Liver (tissue), 9 donors: Measurements from ENCODE around the gene ZNF662. TPM values are rescaled to one million over a fixed set of nuclear protein-coding genes. Genes with fewer than 3 reads are reported as not detected.

Experiments used
- DNase-seq: peaks from one replicate; pipeline ENCODE4 v3.0.0-alpha.2; 2017; ENCODE audit warnings: low spot score
- H3K27ac ChIP-seq, 2 donors: one replicate each; pipeline ENCODE4 v1.7.0; 2013; ENCODE audit warnings: inconsistent platforms in 2 of 2, low read length in 2 of 2, control low read depth in 1 of 2, low read depth in 1 of 2, mild to moderate bottlenecking in 1 of 2
- H3K27me3 ChIP-seq, 4 donors: one replicate each; pipeline versions ENCODE4 v1.6.1 to v1.7.0; 2013; ENCODE audit warnings: low read length in 3 of 4, inconsistent platforms in 1 of 4, mild to moderate bottlenecking in 1 of 4, moderate library complexity in 1 of 4; ENCODE audit not compliant: control insufficient read depth in 4 of 4, insufficient read depth in 4 of 4
- H3K36me3 ChIP-seq, 4 donors: one replicate each; pipeline versions ENCODE4 v1.6.1 to v1.7.0; 2013; ENCODE audit warnings: low read length in 3 of 4, mild to moderate bottlenecking in 3 of 4, low read depth in 1 of 4, moderate library complexity in 1 of 4; ENCODE audit not compliant: control insufficient read depth in 4 of 4, insufficient read depth in 3 of 4
- H3K4me1 ChIP-seq, 4 donors: one replicate each; pipeline versions ENCODE4 v1.6.1 to v1.7.0; 2013; ENCODE audit warnings: low read length in 3 of 4, mild to moderate bottlenecking in 3 of 4, moderate library complexity in 1 of 4; ENCODE audit not compliant: control insufficient read depth in 4 of 4, insufficient read depth in 4 of 4
- H3K4me3 ChIP-seq, 3 donors: one replicate each; pipeline versions ENCODE4 v1.6.1 to v1.7.0; 2013; ENCODE audit warnings: low read length in 3 of 3, control low read depth in 1 of 3, low read depth in 1 of 3, mild to moderate bottlenecking in 1 of 3
- H3K9ac ChIP-seq, 2 donors: one replicate each; pipeline ENCODE4 v1.7.0; 2013; ENCODE audit warnings: low read length in 2 of 2, mild to moderate bottlenecking in 2 of 2, moderate library complexity in 2 of 2, control low read depth in 1 of 2, low read depth in 1 of 2
- H3K9me3 ChIP-seq, 4 donors: one replicate each; pipeline versions ENCODE4 v1.6.1 to v1.7.0; 2013; ENCODE audit warnings: low read length in 3 of 4; ENCODE audit not compliant: control insufficient read depth in 4 of 4
- ATF3 ChIP-seq: IDR thresholded peaks from 2 replicates; pipeline ENCODE4 v1.6.1; 2016; ENCODE audit warnings: antibody characterized with exemption
- CTCF ChIP-seq: fragments of 150-350 bp; IDR thresholded peaks from 2 replicates; pipeline ENCODE4 v1.5.1; 2017; ENCODE audit warnings: improper control_type of control experiment, low read depth, low read length; ENCODE audit not compliant: missing input control
- FOXA1 ChIP-seq: IDR thresholded peaks from 2 replicates; pipeline ENCODE4 v1.6.1; 2016; ENCODE audit warnings: antibody characterized with exemption
- GABPA ChIP-seq, 2 donors: IDR thresholded peaks in 1 of 2; conservative IDR thresholded peaks in 1 of 2; 2 replicates each; pipeline ENCODE4 v1.6.1; 2016; ENCODE audit warnings: antibody characterized with exemption in 2 of 2, mild to moderate bottlenecking in 1 of 2, moderate library complexity in 1 of 2
- HNF4A ChIP-seq, 2 donors: conservative IDR thresholded peaks; 2 replicates each; pipeline ENCODE4 v1.6.1; 2016; ENCODE audit warnings: antibody characterized with exemption in 2 of 2, mild to moderate bottlenecking in 2 of 2
- HNF4G ChIP-seq: IDR thresholded peaks from 2 replicates; pipeline ENCODE4 v1.6.1; 2016; ENCODE audit warnings: antibody characterized with exemption
- JUND ChIP-seq, 2 donors: IDR thresholded peaks; 2 replicates each; pipeline ENCODE4 v1.6.1; 2016; ENCODE audit warnings: antibody characterized with exemption in 2 of 2
- MAX ChIP-seq: IDR thresholded peaks from 2 replicates; pipeline ENCODE4 v1.6.1; 2016; ENCODE audit warnings: antibody characterized with exemption
- NR2F2 ChIP-seq: IDR thresholded peaks from 2 replicates; pipeline ENCODE4 v1.6.1; 2016; ENCODE audit warnings: antibody characterized with exemption
- RAD21 ChIP-seq, 2 donors: IDR thresholded peaks; 2 replicates each; pipeline ENCODE4 v1.6.1; 2016; ENCODE audit warnings: antibody characterized with exemption in 2 of 2, mild to moderate bottlenecking in 2 of 2
- REST ChIP-seq: IDR thresholded peaks from 2 replicates; pipeline ENCODE4 v1.6.1; 2016; ENCODE audit warnings: antibody characterized with exemption, mild to moderate bottlenecking
- SP1 ChIP-seq: IDR thresholded peaks from 2 replicates; pipeline ENCODE4 v1.6.1; 2018; ENCODE audit warnings: antibody characterized with exemption, mild to moderate bottlenecking
- YY1 ChIP-seq: IDR thresholded peaks from 2 replicates; pipeline ENCODE4 v1.6.1; 2016; ENCODE audit warnings: antibody characterized with exemption, mild to moderate bottlenecking
- WGBS: extraction: QIAGEN DNeasy Blood & Tissue Kit; methylation state at CpG from one replicate; pipeline ENCODE4 v1.1.7; 2013; 5-methylcytosine and 5-hydroxymethylcytosine counted together
- polyA plus RNA-seq, 2 donors: library from polyadenylated mRNA; stranded (reverse) in 1 of 2; unstranded in 1 of 2; fragments of 200-250 nt in 1 of 2; fragments of >200 nt in 1 of 2; fragmentation: Nextera tagmentation in 1 of 2; extraction: Ambion mirVana in 1 of 2; gene quantifications; one replicate each; pipeline versions ENCODE4 v1.2.1 to v1.2.3, GENCODE V29; 2013 to 2015
- total RNA-seq, 2 donors: library from RNA; depleted of rRNA; stranded (reverse); fragments of >200 nt; gene quantifications; one replicate each; pipeline ENCODE4 v1.2.3, GENCODE V29; 2014
- donor health status: healthy.
- donor health status: healthy.
- donor health status: healthy.
- donor health status: healthy.
- donor health status: healthy.

The ZNF662 gene
- total and polyA plus RNA-seq, 4 donors = 2.2 to 3.9 (median 2.6) TPM

GRCh38 chr3:42873221-42873982 lies 32.5 kb upstream of the ZNF662 start (continued):
- no peak for TF ChIP-seq REST
- no peak for TF ChIP-seq SP1
- no peak for TF ChIP-seq HNF4A (conservative IDR thresholded peaks at IDR 0.05)
- TF ChIP-seq ATF3 = no peak
- TF ChIP-seq MAX = no peak
- no peak for TF ChIP-seq FOXA1
- TF ChIP-seq HNF4G = no peak

GRCh38 chr3:42874749-42875148 lies 31.2 kb upstream of the ZNF662 start:
- Histone ChIP-seq H3K27ac (peak overlapping the region; percentile 85 to 90), H3K9ac (peak overlapping the region; percentile 13 to 91), H3K4me3 (peak overlapping the region; percentile 62 to 91 (median 88)), H3K36me3 (no peaks in the 10 kb centered on the region), H3K9me3 (no peaks in the 10 kb centered on the region), H3K27me3 (no peaks in the 10 kb centered on the region), H3K4me1 (peaks cover 5 to 42% (median 31%) of the 10 kb centered on the region in 4 donors)
- TF ChIP-seq JUND (IDR thresholded peaks at IDR 0.05) (peak in 1 of 2 donors; percentile 41), CTCF (no peak), GABPA (IDR thresholded peaks at IDR 0.05 in 1 of 2, conservative IDR thresholded peaks at IDR 0.05 in 1 of 2) (no peak), RAD21 (IDR thresholded peaks at IDR 0.05) (no peak), NR2F2 (no peak), YY1 (no peak)
- DNase-seq = no peak
- WGBS = 37% methylated on average over 10 of the region's 10 CpGs
